SJCRH30 (cell line): Measurements from ENCODE around the gene MAGT1. TPM values are rescaled to one million over a fixed set of nuclear protein-coding genes. Genes with fewer than 3 reads are reported as not detected.

Experiments
- DNase-seq, 2 experiments: peaks; one replicate each; pipeline ENCODE4 v3.0.0-alpha.2; 2015 to 2020
- H3K27ac ChIP-seq: fragments of 250-450 bp; sonication (Bioruptor Pico); 2 replicates; pipeline ENCODE4 v1.5.1; 2020; ENCODE audit warnings: mild to moderate bottlenecking, moderate library complexity
- H3K27me3 ChIP-seq: fragments of 250-450 bp; sonication (Bioruptor Pico); 2 replicates; pipeline ENCODE4 v1.5.1; 2020; ENCODE audit warnings: mild to moderate bottlenecking, moderate library complexity
- H3K36me3 ChIP-seq: fragments of 250-450 bp; sonication (Bioruptor Pico); 2 replicates; pipeline ENCODE4 v1.5.1; 2020; ENCODE audit warnings: mild to moderate bottlenecking, moderate library complexity
- H3K4me1 ChIP-seq: fragments of 250-450 bp; sonication (Bioruptor Pico); 2 replicates; pipeline ENCODE4 v1.5.1; 2020; ENCODE audit warnings: mild to moderate bottlenecking, moderate library complexity
- H3K4me3 ChIP-seq: fragments of 250-450 bp; sonication (Bioruptor Pico); 2 replicates; pipeline ENCODE4 v1.5.1; 2020; ENCODE audit warnings: mild to moderate bottlenecking, moderate library complexity
- H3K9me3 ChIP-seq: fragments of 250-450 bp; sonication (Bioruptor Pico); replicated peaks from 2 replicates; pipeline ENCODE4 v1.5.1; 2020; ENCODE audit warnings: mild to moderate bottlenecking, moderate library complexity
- total RNA-seq: library from RNA; depleted of rRNA; stranded (reverse); fragments of >200 nt; shearing (Covaris generic); gene quantifications from 2 replicates; pipeline ENCODE4 v1.2.3, GENCODE V29; 2014; rRNA removed

The MAGT1 gene
- total RNA-seq, 1 experiment from 2014 or later, result 72.2 TPM

- H3K4me1 ChIP-seq, result no peaks in the 10 kb centered on the region
- H3K27ac ChIP-seq, result peak within 1 kb of the TSS; percentile 99
- no peaks in the 10 kb centered on the region for H3K27me3 ChIP-seq
- peak; percentile 77 to 88 for DNase-seq
- H3K36me3 ChIP-seq, result no peaks in the 10 kb centered on the region
- H3K9me3 ChIP-seq, result no peaks in the 10 kb centered on the region
- peak within 1 kb of the TSS; percentile 99 for H3K4me3 ChIP-seq
These were observed 109.5 kb downstream of the MAGT1 start, which contains the start of gene ATRX for GRCh38 chrX:77785486-77786364. ATRX (minus strand) TSS chrX:77786216; CDS start chrX:77786001, 215 bp downstream.

DNA sequence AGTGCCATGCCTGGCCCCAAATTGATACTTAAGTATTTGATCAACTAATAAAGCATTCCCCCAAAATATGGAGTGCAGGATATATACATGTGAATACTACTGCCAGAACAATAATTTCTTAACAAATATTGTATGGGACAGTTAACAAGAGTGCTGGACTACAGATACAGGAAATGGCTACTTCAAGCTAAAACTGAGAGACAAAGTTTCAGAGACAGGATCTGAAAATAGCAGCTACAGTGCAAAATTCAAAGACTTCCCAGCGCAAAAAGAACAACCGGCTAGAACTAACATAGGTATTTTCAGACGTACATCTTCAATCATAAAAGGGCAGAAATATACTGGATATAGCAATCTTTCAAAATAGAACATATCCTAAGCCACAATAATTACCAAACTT, 115.5 kb downstream of the MAGT1 start:
- DNase-seq, result no peak
- no peak overlapping the region for H3K27ac ChIP-seq
- no peak overlapping the region for H3K4me3 ChIP-seq
- H3K9me3 ChIP-seq, result no peaks in the 10 kb centered on the region
- H3K36me3 ChIP-seq, result no peaks in the 10 kb centered on the region
- H3K27me3 ChIP-seq, result no peaks in the 10 kb centered on the region
- no peaks in the 10 kb centered on the region for H3K4me1 ChIP-seq

DNA sequence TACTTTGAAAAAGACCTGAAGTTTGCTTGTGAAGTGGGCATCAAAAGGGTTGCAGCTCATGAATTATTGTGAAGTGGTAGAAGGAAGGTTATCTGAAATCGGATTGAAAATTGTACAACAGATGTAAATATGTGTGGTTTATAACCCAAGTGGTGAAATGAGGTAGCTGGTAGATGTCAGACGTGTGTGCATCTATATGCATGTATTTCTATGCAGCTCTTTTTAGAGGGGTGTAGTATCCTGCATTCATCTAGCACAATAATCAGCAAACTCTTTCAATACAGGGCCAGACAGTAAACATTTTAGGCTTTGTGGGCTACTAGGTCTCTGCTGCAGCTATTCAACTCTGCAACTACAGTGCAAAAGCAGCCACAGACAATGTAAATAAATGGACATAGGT, 118.6 kb downstream of the MAGT1 start:
- H3K4me1 ChIP-seq, result no peaks in the 10 kb centered on the region
- H3K9me3 ChIP-seq, result no peaks in the 10 kb centered on the region
- H3K27ac ChIP-seq, result no peak overlapping the region
- no peaks in the 10 kb centered on the region for H3K36me3 ChIP-seq
- no peak for DNase-seq
- H3K27me3 ChIP-seq, result no peaks in the 10 kb centered on the region
- H3K4me3 ChIP-seq, result no peak overlapping the region

Other genes starting within 250 kb of the MAGT1 start
- gene ATRX, start 109.2 kb downstream of the MAGT1 start, total RNA-seq, result 62.7 and 81.2 TPM in 2 replicates
- gene COX7B, start 4.0 kb upstream of the MAGT1 start, total RNA-seq, result 541 and 548 TPM in 2 replicates
- gene ATP7A, start 15.3 kb upstream of the MAGT1 start, total RNA-seq, result 9.6 and 10.5 TPM in 2 replicates
- gene PGAM4, start 74.2 kb upstream of the MAGT1 start, total RNA-seq, result not detected in 2 replicates
- 354 and 408 TPM in 2 replicates for gene PGK1, start 208.8 kb upstream of the MAGT1 start, total RNA-seq
- gene TAF9B, start 244.2 kb upstream of the MAGT1 start, total RNA-seq, result 44.8 and 48.2 TPM in 2 replicates